GM19240 (cell line): ENCODE measurements around the gene MFF.
"Not testable (repeated sequence)": the region's sequence is repeated elsewhere in the genome, so short reads cannot be mapped to it uniquely, and the experiment has no call there.

Source experiments
- DNase-seq: peaks from one replicate; pipeline ENCODE4 v3.0.0; 2011; ENCODE audit warnings: low spot score; ENCODE audit not compliant: insufficient read length

Gene MFF

DNA sequence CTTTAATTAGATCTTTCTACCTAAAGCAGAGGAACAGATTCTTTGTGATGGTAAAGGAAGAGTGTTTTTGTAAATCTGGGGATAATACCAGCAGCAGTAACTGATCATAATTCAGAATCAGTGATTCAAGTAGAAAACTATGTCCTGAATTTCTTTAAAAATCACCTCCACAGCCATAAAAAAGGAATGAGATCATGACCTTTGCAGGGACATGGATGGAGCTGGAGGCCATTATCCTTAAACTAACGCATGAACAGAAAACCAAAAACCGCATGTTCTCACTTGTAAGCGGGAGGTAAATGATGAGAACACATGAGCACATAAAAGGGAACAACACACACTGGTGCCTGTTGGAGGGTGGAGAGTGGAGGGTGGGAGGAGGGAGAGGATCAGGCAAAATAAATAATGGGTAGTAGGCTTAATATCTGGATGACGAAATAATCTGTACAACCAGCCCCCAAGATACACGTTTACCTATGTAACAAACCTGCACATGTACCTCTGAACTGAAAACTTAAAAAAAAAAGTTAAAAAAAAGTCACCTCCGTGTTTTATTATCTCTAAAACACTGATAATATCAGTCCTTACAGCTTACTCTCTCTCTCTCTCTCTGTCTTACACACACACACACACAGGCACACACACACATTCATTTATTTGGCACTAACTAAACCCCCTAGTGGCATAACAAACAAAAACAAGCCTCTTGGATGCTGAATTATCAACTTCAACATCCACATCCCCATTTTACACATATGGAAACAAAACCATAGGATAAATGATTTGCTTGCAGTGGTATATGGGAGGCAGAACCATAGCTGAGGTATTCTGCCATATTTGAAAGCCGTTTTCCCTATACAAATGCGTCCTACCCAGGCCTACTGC, 52.7 kb downstream of the MFF start:
- no peak for DNase-seq

DNA sequence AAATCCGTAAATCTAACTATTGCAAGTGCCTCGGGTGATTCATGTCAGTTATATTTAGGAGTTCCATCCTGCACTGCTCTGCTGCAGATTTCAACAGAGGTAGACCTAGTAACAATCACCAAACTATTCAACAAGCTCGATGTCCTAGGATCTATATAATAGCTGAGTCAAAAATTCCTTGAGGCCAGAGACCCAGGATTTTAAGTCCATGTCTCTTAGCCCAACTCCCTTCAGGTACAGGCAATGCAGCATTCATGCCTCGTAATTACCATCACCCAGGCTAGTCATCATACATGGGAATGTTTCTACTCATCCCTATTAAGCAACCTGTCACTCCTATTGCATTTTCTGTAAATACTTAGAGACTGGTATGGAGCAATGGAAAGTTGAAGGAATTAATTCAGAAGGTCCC, 53.3 kb downstream of the MFF start:
- no peak for DNase-seq

DNA sequence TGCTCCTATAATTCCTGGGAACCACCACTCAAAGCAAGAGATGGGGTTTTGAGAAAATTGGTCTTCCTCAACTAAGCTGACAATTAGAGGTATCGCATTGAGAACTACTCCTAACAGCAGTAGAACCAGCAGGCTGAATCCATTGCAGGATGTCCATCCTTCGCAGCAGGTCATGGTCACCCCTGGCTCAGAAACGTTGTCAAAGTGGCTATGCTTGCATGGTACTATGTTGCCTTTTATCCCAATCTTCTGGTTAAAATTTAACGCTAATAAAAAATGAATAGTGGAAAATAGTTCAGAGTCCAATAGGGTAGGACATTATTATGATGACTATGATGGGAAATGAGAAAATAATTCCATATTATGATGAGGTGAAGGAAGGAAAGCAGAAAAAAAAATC, 54.0 kb downstream of the MFF start, which contains the start of gene TM4SF20:
TSS of gene TM4SF20 (minus strand) at position 212 of the 400 bp plus-strand sequence. CDS start at position 174, 38 bp downstream.
- no peak for DNase-seq

DNA sequence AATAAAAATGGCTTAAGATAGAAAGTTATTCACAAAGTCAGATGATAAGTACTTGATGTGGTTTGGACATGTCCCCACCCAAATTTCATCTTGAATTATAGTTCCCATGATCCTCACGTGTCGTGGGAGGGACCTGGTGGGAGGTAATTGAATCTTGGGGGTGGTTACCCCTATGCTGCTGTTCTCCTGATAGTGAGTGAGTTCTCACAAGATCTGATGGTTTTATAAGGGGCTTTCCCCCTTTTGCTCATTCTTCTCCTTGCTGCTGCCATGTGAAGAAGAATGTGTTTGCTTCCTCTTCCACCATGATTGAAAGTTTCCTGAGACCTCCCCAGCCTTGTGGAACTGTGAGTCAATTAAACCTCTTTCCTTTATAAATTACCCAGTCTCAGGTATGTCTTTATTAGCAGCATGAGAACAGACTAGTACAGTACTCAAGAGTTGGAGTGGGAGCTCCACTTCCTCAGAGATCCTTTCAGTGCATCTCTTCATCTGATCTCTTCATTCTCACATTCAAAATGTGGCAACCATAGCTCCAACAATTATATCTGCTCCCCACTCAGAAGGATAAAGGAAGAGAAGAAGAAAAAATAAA, 57.3 kb downstream of the MFF start:
- not testable (repeated sequence) for DNase-seq

DNA sequence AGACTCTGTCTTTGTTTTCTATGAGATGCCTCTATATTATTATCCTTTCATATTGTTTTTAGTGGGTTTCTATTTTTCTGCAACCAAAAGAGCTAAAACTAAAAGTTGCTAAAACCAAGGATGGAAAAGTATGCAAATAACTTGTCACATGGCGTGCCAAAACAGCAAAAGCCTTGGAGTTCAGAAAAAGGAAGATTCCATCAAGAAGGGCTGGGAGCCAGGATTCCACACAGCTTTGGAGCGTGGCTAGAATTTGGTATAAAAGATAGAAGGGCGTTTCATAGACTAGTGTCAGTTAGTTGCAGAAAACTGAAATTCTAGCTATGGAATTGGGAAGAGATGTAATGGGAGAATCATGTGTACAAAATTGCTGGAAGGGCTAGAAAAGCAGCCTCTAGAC, 58.6 kb downstream of the MFF start:
- DNase-seq = no peak

DNA sequence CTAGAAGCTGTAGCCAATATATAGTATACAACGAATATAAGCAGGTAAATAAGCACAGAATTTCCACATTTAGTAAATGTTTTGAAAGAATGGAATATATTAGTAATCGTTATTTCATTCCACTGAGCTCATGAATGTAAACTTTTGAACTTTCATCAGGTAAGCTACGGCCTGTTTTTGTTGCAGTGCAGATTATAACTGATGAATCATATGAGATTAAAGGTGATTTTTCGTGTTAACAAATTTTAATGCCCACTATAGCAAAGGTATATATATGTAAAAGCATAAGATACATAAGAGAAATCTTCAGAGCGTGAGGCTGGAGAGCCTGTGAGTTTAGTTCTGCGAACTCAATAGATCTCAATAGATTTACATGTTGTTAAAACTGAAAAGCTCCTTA, 61.6 kb downstream of the MFF start:
- no peak for DNase-seq

DNA sequence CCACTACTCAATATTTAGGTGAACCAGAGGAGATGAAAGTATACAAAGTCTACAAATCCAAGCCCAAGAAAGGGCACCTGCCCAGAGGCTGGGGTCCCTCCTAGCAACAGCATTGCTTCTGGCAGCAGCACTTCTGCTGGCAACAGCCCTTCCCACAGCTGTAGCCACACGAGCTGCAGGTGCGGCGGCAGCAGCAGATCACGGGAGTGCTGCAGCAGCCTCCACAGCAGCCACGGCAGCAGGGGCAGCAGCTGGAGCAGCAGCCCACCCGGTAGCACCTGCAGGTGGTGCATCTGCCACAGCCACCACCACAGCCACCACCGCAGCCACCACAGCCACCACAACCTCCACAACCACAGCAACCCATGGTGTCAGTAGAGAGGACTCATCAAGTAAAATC, 62.5 kb downstream of the MFF start, which contains the start of gene SCYGR1:
TSS of gene SCYGR1 (minus strand) at position 367 of the 400 bp plus-strand sequence. CDS start at position 367, 0 bp downstream.
- not testable (repeated sequence) for DNase-seq

DNA sequence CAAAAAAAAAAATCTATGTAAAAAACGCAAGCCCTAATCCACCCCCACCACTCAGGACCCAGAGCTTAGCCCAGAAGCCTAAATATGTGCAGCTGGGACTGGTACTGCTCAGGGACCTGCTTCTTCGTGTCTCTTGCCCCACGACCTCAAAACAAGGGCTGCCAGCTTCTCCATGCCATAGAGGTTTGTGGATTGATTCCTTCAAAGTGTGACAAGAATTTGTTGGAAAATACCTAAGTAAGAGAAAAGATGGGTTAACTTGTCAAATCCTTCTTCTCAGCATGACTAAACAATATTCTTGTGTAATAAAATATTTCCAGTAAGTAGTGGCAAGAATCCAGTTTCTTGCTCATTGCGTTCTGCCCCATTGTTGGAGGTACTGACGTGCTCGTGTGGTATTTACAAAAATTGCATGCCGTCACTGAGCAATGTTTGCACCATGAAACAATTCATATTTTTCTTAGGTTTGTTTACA, 63.5 kb downstream of the MFF start:
- DNase-seq = no peak

DNA sequence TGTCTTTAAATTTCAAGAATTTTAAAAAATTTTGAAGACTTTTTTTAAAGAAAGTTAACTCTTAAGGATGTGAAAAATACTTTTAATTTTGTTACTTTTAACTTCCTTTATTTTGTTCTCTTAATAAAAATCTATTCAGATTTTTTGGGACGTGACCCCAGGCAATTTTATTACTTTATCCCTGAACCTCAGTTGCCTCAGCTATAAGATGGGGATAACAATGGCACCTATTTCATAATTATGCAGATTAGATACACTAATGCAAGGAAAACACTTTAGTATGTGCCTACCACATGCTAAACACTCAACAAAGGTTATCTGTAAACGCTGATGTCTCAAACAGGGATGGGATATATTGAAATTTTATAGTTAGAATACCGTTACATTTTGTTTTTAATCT, 64.2 kb downstream of the MFF start:
- DNase-seq = no peak

DNA sequence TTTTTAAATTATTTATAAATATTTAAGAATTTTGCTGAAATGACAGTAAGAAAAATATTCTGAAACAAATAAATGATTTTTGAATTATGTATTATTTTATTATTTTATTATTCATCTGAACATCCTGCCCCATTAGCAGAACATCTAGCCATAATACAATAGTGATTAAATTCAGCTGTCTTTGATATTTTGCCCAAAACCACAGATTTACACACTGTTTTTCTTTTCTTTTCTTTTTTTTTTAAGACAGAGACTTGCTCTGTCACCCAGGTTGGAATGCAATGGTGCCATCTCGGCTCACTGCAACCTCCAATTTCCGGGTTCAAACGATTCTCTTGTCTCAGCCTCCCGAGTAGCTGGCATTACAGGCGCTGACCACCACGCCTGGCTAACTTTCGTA, 64.6 kb downstream of the MFF start:
- no peak for DNase-seq

DNA sequence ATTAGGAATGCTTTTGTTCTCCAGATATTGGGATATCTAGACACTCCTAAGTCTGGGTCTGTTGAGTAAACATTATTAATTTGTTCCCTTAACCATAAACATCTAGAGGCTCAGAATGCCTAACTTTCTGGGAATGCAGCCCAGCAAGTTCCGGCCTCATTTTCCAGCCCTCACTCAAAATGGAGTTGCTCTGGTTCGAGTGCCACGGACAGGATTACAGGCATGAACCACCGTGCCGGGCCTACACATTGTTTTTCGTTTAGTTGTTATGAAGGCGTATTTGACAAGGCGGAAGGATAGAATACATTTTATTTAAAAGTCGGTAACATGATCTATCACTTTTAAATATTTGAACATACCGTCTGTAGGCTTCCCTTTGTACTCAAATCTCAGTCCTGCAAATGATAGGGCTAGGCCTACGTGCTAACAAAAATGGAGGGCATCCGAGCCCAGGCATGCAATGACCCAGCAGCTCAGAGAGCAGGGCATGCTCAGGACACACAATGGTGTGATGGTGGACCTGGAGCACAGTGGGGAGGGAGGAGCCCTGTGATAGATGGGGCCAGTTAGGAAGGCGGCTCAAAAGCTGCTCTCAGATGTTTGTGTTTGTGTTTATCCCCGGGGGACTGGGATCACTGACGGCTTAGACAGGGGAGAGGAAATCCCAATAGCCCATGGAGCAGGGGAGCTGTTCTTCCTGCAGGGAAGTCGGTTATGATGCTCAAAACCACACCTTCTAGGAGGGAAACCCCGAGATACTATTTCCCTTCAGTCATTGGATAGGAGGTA, 65.6 kb downstream of the MFF start:
- no peak for DNase-seq

DNA sequence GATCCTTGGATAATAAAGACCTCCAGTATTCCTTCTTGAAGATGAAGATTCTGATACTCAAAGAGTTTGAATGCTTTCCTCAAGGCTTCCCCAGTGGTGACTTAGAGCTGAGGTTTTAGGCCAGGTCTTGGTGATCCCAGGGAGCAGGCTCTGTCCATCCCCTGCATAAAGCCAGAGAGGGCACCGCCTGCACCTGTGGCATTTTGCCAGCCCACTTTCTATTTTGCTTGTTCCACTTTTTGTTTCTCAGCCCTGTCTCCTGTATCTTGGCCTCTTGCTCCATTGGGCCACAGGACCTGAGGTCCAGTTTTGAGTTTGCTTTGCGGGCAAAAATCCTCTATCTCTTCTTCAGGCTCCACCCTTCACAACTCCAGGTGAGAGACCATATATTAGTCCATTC, 69.3 kb downstream of the MFF start:
- DNase-seq = no peak

DNA sequence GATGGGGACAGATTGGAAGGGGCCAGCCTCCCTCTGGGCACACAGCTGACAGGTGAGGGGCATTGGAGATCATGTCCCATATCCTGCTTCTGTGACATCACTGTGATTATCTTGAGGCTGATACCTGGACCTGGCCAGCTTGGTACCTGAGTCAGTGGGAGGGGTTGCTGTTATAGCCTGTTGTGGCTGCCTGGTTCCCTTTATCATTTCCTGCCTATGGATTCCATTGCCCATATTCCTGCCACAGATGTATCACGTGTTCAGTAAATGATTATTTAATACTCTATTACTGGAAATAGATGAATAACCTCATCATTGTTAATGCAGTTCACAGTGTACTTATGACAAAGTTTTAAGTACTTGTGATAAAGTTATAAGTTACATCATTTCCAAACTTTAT, 70.5 kb downstream of the MFF start:
- no peak for DNase-seq

DNA sequence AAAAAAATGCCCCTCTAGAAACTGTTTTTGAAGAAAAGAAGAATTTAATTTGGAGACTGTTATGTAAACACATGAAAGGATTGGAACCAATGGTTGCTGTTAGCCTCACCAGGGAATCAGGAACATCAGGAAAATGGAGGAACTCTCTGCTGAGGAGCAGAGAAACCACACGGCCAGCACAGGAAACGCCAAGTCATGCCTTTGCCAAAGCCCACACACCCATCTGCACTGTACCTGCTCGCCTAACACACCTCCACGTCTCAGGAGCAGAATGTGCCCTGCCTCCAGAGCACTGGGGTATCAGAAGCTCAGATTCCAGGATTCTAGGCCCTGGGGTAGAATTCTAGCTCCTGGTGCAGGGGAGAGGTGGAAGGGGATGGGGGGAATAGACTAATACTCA, 72.5 kb downstream of the MFF start:
- no peak for DNase-seq

DNA sequence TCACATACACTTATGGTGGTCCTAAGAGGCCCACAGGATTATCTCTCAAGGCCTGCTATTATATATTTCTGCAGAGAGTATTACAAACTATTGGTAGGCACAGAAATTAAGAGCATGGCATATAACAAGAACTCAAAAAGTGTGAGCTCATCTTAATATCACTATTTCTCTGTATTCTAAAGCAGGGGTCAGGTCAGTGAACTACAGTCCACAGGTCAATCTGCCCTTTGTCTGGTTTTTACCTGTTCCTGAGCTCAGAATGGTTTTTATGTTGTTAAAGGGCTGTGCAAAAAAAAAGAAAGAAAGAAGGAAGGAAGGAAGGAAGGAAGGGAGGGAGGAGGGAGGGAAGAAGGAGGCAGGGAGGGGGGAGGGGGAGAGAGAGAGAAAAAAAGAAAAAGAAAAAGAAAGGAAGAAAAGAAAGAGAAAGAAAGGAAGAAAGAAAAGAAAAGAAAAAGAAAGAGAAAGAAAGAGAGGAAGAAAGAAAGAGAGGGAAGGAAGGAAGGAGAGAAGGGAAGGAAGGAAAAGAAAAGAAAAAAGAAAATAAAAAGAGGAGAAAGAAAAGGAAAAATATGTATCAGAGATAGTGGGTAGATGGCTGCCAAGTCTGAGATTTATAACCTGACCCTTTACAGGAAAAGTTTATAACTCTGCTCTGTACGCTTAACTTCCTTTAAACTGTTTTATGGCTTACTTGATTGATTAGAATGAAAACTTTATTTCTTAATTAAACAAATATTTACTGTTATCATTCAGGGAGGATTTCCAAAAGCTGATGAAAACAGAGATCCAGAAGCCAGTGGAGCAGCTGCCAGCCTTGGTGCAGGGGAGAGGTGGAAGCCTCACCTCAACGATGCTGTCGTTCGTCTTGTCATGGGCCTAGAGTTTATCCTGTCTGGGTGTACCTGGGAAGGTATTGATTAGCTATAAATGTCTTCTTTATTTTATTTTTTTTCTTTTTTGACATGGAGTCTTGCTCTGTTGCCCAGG, 73.9 kb downstream of the MFF start:
- DNase-seq = no peak

DNA sequence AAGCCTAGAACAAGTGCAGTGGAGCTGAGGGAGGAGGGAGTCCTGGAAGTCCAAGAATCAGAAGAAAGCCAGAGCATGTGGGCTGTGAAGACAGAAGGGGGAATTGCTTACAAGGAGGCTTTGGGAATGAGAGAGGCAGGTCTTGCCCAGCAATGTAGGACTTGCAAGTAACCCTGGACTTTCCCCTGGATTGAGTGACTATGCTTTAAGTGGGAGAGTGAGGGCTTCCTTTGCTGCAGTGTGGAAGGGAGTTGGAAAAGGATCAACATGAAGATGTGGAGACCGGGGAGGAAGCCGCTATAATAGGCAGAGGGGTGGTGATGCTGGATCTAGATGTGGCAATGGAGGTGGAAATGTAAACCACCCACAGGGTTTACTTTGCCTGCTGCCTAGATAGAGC, 76.5 kb downstream of the MFF start:
- no peak for DNase-seq

DNA sequence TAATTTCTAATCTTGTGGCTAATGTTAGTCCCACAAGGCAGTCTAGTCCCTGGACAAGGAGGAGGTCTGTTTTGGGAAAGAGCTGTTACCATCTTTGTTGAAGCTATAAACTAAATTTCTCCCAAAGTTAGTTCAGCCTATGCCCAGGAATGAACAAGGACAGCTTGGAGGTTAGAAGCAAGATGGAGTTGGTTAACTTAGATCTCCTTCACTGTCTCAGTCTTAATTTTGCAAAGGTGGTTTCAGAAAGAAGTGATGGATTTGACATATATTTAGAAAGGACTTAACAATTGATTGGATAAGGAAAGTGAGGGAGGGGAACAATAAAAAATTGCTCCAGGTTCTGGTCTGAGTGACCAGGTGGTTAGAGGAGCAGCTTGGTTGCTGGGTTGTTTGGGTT, 77.3 kb downstream of the MFF start:
- no peak for DNase-seq

DNA sequence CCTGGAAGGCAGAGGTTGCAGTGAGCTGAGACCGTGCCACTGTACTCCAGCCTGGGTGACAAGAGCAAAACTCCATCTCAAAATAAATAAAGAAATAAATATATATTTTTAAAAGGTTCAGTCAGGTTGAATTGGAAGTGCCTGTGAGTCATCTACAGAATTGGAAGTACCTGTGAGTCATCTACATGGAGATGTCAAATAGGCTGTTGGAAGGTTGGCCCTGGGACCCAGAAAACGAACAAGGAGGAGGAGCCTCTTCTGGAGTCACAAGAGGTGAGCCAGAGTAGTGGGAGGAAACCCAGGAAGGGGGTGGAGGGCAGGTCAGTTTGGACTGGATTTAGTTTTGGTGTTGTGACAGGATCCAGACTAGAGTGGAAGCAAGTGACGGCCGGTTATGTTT, 77.9 kb downstream of the MFF start:
- DNase-seq = no peak

DNA sequence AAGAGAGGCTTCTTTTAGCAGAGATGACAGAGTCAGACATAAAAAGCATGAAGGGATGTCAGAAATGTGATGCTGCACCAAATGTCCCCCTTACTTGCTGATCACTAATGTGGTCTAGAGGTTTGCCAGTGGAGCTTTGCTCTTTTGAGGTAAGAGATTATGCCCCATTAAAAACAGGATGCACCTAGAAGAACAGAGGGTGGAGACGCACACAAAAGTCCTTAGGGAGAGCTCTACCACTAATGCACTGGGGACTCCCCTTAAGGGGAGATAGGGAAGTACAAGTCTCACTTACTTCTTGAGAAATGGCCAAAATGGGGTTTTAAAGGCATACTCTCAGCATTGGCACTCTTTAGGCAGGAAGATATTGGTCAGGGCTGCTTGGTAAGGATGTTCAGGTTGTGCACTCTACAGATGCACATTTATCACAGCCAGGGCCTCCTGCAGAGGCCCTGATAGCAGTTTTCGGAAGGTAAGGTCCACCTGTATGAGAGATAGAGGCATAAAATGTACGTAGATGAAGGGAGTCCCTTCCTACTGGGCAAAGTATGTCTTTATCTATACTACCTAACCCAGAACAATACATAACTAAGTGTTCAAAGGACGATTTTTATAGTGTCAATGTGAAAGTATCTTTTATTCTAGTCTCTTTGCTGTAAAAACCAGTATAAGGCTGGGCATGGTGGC, 79.7 kb downstream of the MFF start:
- no peak for DNase-seq
